22Rv1 (cell line): ENCODE data around the gene GALNT1.

Experiments used
- H3K27ac ChIP-seq: fragments of 450-650 bp; 2 replicates; pipeline ENCODE4 v1.5.1; 2017
- CTCF ChIP-seq: fragments of 450-650 bp; IDR thresholded peaks from 2 replicates; pipeline ENCODE4 v1.5.1; 2017; ENCODE audit warnings: mild to moderate bottlenecking
- ZFX ChIP-seq: fragments of 450-650 bp; IDR thresholded peaks from 2 replicates; pipeline ENCODE4 v1.6.1; 2017; ENCODE audit warnings: antibody characterized with exemption, borderline replicate concordance

Gene GALNT1

GRCh38 chr18:35754464-35754863 is 172.9 kb downstream of the GALNT1 start:
- no peak for TF ChIP-seq ZFX
- TF ChIP-seq CTCF: no peak
- H3K27ac ChIP-seq: no peak overlapping the region

DNA sequence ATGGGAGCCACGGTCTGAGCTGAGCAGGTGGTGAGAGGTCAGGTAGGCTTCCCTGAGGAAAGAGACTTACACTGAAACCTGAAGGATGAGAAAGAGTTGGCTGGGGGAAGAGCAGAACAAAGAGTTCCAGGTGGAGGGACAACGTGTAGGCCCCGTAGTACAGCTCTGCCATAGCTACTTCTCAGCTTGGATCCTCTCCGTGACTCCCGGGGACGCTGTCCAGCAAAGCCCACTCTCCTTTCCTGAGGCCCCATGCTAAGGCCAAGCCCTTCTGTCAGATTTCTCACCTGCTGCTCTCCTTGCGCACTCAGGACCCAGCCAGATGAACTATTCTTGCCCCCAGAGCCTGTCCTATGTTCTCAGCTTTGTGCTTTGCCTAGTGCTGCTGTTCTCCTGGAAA is 173.8 kb downstream of the GALNT1 start:
- no peak overlapping the region for H3K27ac ChIP-seq
- no peak for TF ChIP-seq ZFX
- no peak for TF ChIP-seq CTCF

GRCh38 chr18:35756506-35757117 is 175.1 kb downstream of the GALNT1 start:
- no peak overlapping the region for H3K27ac ChIP-seq

More at GRCh38 chr18:35756506-35757117, 175.1 kb downstream of the GALNT1 start:
- no peak for TF ChIP-seq ZFX
- peak; percentile 86 for TF ChIP-seq CTCF
